ENCODE results near the gene RAB11FIP3. TPM values are rescaled to one million over a fixed set of nuclear protein-coding genes. Genes with fewer than 3 reads are reported as not detected.
A peak's percentile ranks its signal among the peaks of the same experiment; 100 is the strongest.

Gene RAB11FIP3
- total RNA-seq, 1 experiment from 2014 or later: 37.1 TPM

DNA sequence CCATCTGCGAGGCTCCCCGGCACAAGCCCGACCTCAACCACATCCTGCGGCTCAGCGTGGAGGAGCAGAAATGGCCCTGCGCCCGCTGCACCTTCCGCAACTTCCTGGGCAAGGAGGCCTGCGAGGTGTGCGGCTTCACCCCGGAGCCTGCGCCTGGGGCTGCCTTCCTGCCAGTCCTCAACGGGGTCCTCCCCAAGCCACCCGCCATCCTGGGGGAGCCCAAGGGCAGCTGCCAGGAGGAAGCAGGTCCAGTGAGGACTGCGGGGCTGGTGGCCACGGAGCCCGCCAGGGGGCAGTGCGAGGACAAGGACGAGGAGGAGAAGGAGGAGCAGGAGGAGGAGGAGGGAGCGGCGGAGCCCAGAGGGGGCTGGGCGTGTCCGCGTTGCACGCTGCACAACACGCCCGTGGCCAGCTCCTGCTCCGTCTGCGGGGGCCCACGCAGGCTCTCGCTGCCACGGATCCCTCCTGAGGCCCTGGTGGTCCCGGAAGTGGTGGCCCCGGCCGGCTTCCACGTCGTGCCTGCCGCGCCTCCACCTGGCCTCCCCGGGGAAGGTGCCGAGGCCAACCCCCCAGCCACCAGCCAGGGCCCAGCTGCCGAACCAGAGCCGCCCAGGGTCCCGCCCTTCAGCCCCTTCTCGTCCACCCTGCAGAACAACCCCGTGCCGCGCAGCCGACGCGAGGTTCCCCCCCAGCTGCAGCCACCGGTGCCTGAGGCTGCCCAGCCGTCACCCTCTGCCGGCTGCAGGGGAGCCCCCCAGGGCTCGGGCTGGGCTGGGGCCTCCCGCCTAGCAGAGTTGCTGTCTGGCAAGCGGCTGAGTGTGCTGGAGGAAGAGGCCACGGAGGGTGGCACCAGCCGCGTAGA is 121.7 kb downstream of the RAB11FIP3 start:
- H3K9me3 Mint-ChIP-seq: no peaks in the 10 kb centered on the region
- no peak overlapping the region for H3K9ac ChIP-seq (ENCODE audit: extremely low read depth, insufficient read length, low read length)
- TF ChIP-seq, protein P1, sequence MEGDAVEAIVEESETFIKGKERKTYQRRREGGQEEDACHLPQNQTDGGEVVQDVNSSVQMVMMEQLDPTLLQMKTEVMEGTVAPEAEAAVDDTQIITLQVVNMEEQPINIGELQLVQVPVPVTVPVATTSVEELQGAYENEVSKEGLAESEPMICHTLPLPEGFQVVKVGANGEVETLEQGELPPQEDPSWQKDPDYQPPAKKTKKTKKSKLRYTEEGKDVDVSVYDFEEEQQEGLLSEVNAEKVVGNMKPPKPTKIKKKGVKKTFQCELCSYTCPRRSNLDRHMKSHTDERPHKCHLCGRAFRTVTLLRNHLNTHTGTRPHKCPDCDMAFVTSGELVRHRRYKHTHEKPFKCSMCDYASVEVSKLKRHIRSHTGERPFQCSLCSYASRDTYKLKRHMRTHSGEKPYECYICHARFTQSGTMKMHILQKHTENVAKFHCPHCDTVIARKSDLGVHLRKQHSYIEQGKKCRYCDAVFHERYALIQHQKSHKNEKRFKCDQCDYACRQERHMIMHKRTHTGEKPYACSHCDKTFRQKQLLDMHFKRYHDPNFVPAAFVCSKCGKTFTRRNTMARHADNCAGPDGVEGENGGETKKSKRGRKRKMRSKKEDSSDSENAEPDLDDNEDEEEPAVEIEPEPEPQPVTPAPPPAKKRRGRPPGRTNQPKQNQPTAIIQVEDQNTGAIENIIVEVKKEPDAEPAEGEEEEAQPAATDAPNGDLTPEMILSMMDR (conservative IDR thresholded peaks at IDR 0.05): peak; percentile 70
- H3K4me1 ChIP-seq (ENCODE audit: insufficient read depth, low read length): no peaks in the 10 kb centered on the region
- H4K8ac ChIP-seq (replicated peaks; ENCODE audit: insufficient read length, low read depth, low read length): no peak overlapping the region
- H3K56ac ChIP-seq (ENCODE audit: insufficient read length, low read depth, low read length): no peak overlapping the region
- H3T11ph ChIP-seq (ENCODE audit: low read length): no peak overlapping the region
- H2AK5ac ChIP-seq (ENCODE audit: insufficient read length, low read length): no peak overlapping the region
- H4K20me1 ChIP-seq (ENCODE audit: control insufficient read depth, insufficient read depth, insufficient read length): no peaks in the 10 kb centered on the region
- H2BK20ac ChIP-seq (ENCODE audit: low read depth, low read length, poor library complexity, severe bottlenecking): no peak overlapping the region
- no peak overlapping the region for H3K14ac ChIP-seq (ENCODE audit: insufficient read depth, low read length)
- no peak overlapping the region for H2BK12ac ChIP-seq (ENCODE audit: insufficient read length, low read depth, low read length)
- DNase-seq: peak; percentile 85
- H3K27me3 ChIP-seq (ENCODE audit: insufficient read depth, low read length): no peaks in the 10 kb centered on the region
- no peak overlapping the region for H3K18ac ChIP-seq (ENCODE audit: insufficient read length, low read depth, low read length)
- no peak overlapping the region for H3K4me3 Mint-ChIP-seq
- peaks cover 4% of the 10 kb centered on the region for H3K79me1 ChIP-seq (ENCODE audit: insufficient read depth, low read depth, low read length, poor library complexity, severe bottlenecking)
- H2BK15ac ChIP-seq (ENCODE audit: low read depth, low read length): no peak overlapping the region
- H3K4me2 ChIP-seq (ENCODE audit: insufficient read depth, insufficient read length, low read length): no peak overlapping the region
- H3K9me3 ChIP-seq (ENCODE audit: control insufficient read depth, low read depth, low read length): no peaks in the 10 kb centered on the region
- H3K36me3 Mint-ChIP-seq (ENCODE audit: insufficient read depth in 1 of 3, low read depth in 3 of 3): peaks cover 0 to 9% (median 2%) of the 10 kb centered on the region in 3 experiments; a peak in 3 of 7 replicates
- H3K27ac ChIP-seq (ENCODE audit: insufficient read length, low read depth, low read length): no peak overlapping the region
- H2BK5ac ChIP-seq (ENCODE audit: insufficient read length, low read length): no peak overlapping the region
- no peak overlapping the region for H3K27ac Mint-ChIP-seq
- no peak overlapping the region for H4K91ac ChIP-seq (ENCODE audit: insufficient read length, low read depth, low read length)
- no peaks in the 10 kb centered on the region for H3K23me2 ChIP-seq (ENCODE audit: insufficient read length, low read depth, low read length, poor library complexity, severe bottlenecking)
- no peak overlapping the region for H3K23ac ChIP-seq (ENCODE audit: insufficient read length, low read depth, low read length)
- no CpG with 5 or more reads among the region's 60 CpGs for WGBS (ENCODE audit: extremely low coverage, insufficient read length, low lambda C conversion rate)
- no peak overlapping the region for H4K5ac ChIP-seq (ENCODE audit: insufficient read length, low read depth, low read length)
- no peak overlapping the region for H2AFZ ChIP-seq (ENCODE audit: low read length)
- H3K79me2 ChIP-seq (ENCODE audit: insufficient read depth, low read length): no peaks in the 10 kb centered on the region
- H3K4me1 Mint-ChIP-seq: no peaks in the 10 kb centered on the region
- H3K4ac ChIP-seq (ENCODE audit: low read depth, low read length): no peak overlapping the region
- no peak overlapping the region for H2BK120ac ChIP-seq (ENCODE audit: low read depth, low read length, poor library complexity, severe bottlenecking)
- H3K27me3 Mint-ChIP-seq (ENCODE audit: low read depth): no peaks in the 10 kb centered on the region
